Muscle layer of colon (tissue), 2 donors: ENCODE data around the gene C15orf39.

Source experiments
- H3K27ac ChIP-seq: one replicate; pipeline ENCODE4 v1.7.0; 2013; ENCODE audit warnings: low read depth, mild to moderate bottlenecking, low read length, moderate library complexity
- H3K27me3 ChIP-seq, 2 donors: one replicate each; pipeline ENCODE4 v1.7.0; 2013; ENCODE audit warnings: low read length in 2 of 2, mild to moderate bottlenecking in 2 of 2; ENCODE audit not compliant: insufficient read depth in 2 of 2, control insufficient read depth in 1 of 2
- H3K36me3 ChIP-seq: one replicate; pipeline ENCODE4 v1.7.0; 2013; ENCODE audit warnings: mild to moderate bottlenecking, low read length; ENCODE audit not compliant: insufficient read depth
- H3K4me1 ChIP-seq: one replicate; pipeline ENCODE4 v1.7.0; 2013; ENCODE audit warnings: mild to moderate bottlenecking, low read length; ENCODE audit not compliant: insufficient read depth
- H3K4me3 ChIP-seq, 2 donors: one replicate each; pipeline ENCODE4 v1.7.0; 2013; ENCODE audit warnings: low read length in 2 of 2, low read depth in 1 of 2, mild to moderate bottlenecking in 1 of 2, moderate library complexity in 1 of 2
- H3K9ac ChIP-seq: one replicate; pipeline ENCODE4 v1.7.0; 2013; ENCODE audit warnings: low read length
- H3K9me3 ChIP-seq: one replicate; pipeline ENCODE4 v1.7.0; 2013; ENCODE audit warnings: mild to moderate bottlenecking, low read length
- donor health status: abdominal sarcoma.
- donor health status: Adenocarcinoma of cecum.

C15orf39 gene

DNA sequence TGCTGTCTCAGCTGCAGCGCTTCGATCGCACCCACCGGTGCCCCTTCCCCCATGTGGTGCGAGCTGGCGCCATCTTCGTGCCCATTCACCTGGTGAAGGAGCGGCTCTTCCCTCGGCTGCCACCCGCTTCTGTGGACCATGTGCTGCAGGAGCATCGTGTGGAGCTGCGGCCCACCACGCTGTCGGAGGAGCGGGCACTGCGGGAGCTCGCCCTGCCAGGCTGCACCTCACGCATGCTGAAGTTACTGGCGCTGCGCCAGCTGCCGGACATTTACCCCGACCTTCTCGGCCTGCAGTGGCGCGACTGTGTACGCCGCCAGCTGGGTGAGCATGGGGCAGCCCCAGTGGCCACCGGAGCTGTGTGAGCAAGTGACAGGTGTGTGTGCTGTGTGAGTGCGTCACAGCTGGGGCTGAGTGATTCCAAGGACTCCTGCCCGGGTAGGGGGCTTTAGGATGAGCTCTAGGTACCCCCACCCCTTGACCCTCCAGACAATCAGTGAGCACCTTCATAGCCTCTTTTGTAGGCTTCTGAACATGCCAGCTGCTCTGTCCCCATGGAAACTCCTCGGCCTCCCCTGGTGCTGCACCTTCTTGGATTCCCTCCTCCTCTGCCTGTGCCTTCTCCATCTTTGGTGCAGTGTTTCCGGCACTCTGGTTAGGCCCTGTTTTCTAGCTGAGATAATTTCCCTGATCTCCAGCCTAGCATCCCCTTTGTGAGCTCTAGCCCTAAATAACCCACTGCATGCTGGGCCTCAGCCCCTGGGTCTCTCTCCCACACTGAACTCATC lies 7.0 kb downstream of the C15orf39 start:
- Histone ChIP-seq H3K27me3 (no peaks in the 10 kb centered on the region), H3K4me3 (no peak overlapping the region), H3K9me3 (no peaks in the 10 kb centered on the region), H3K9ac (no peak overlapping the region), H3K27ac (no peak overlapping the region), H3K36me3 (peaks cover 53% of the 10 kb centered on the region), H3K4me1 (peaks cover 29% of the 10 kb centered on the region)

DNA sequence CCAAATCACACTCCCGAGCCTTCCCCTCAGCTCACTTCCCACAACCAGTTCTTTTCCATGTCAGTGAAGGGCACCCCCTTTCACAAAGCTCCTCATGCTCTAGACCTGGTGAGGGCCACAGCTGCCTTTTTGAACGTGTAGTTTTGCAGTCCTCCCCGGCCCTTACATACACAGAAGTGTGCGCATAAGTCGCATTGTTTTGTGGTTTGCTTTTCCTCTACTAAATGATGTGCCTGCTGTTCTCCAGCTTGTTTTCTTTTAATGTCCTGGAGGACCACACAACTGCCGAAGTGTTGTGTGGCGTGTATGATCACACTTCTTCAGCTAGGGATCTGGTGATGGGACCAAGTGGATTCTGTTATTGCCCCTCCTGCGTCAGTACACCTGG lies 7.6 kb downstream of the C15orf39 start:
- H3K4me1 ChIP-seq, result peaks cover 23% of the 10 kb centered on the region
- H3K9ac ChIP-seq, result no peak overlapping the region
- H3K9me3 ChIP-seq, result no peaks in the 10 kb centered on the region
- H3K27ac ChIP-seq, result no peak overlapping the region
- H3K4me3 ChIP-seq, result no peak overlapping the region
- H3K36me3 ChIP-seq, result peaks cover 53% of the 10 kb centered on the region
- H3K27me3 ChIP-seq, result no peaks in the 10 kb centered on the region

DNA sequence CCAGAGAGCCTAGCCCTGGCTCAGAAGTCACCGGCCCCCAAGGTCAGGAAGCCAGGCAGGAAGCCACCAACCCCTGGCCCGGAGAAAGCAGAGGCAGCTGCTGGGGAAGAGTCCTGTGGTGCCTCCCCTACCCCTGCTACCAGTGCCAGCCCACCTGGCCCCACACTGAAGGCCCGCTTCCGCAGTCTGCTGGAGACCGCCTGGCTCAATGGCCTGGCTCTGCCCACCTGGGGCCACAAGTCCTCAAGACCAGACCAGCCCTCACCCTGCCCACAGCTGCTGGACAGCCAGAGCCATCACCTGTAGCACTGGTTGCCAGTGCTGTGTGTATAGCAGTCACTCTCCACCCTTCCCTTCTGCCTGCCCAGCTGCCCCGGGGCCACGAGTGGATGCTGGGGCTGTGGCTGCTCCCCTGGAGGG lies 9.1 kb downstream of the C15orf39 start:
- no peaks in the 10 kb centered on the region for H3K27me3 ChIP-seq
- no peak overlapping the region for H3K4me3 ChIP-seq
- peaks cover 49% of the 10 kb centered on the region for H3K36me3 ChIP-seq
- no peaks in the 10 kb centered on the region for H3K9me3 ChIP-seq
- H3K27ac ChIP-seq, result no peak overlapping the region
- H3K9ac ChIP-seq, result no peak overlapping the region
- H3K4me1 ChIP-seq, result peaks cover 14% of the 10 kb centered on the region

DNA sequence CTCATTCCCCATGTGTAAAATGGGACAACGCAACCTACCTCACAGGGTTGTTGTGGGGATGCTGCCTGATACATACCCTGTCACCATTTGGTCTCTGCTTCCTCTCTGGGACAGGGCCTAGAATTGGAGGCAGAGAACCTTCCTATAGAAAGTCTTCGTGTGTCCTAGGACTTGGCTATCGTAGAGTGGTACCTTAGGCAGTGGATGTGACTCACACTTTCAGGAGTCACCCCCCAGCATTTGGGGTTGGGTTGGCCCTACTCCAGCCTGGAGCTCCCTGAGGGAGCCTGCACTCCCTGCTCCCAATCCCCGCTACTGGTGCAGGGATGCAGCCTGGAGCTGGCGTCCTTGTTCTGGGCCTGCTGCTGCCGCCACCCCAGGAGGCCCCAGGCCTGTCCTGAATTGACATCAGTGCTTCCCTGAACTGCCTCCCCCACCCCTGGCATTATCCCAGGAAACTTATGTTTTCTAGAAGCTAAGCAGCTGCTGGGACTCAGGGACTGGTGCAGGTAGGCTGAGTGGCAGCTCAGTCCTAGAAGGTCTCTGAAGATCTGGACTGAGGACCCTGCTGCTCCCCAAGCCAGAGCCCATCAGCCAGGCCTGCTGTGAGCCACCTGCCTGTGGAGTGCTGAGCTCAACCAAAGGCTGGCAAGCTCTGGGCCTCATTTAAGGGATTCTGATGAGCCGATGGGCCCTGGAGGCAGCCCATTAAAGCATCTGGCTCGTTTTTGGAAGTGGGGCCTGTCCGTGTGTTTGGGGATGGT lies 9.9 kb downstream of the C15orf39 start:
- Histone ChIP-seq H3K27ac (no peak overlapping the region), H3K36me3 (peaks cover 46% of the 10 kb centered on the region), H3K4me1 (peaks cover 14% of the 10 kb centered on the region), H3K4me3 (no peak overlapping the region), H3K9ac (no peak overlapping the region), H3K27me3 (no peaks in the 10 kb centered on the region), H3K9me3 (no peaks in the 10 kb centered on the region)

DNA sequence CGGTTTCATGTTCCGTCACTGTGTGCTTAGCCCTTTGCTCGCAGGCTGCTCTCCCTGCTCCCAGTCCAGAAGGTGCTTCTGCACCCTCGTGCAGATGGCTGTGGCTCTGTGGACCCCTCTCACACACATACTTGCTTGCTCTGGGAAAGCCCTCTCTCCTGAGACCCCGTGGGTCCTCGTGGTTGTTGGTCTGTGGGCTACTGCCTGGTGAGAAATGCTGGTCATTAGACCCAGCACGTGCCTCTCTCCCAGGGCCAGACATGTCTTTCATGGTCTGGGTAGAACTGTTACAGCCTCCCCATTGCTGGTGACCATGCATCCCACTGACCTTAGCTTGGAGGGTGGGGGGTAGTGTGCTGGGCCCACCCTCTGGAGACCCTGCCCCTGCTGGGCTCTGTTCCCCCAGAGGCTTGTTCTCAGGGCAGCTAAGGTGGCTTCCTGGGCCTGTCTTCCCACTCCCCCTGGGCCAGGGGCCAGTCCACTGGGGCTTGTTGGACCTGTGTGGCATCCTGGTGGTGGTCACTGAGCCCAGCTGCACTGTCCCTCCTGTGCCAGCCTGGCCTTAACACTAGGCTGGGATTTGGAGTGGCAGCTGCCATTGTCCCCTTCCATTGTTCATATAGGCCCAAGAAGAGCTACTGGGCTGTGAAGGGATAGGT lies 10.6 kb downstream of the C15orf39 start:
- H3K4me1 ChIP-seq, result peaks cover 14% of the 10 kb centered on the region
- no peak overlapping the region for H3K27ac ChIP-seq
- no peaks in the 10 kb centered on the region for H3K9me3 ChIP-seq
- H3K27me3 ChIP-seq, result no peaks in the 10 kb centered on the region
- no peak overlapping the region for H3K9ac ChIP-seq
- H3K36me3 ChIP-seq, result peaks cover 46% of the 10 kb centered on the region
- H3K4me3 ChIP-seq, result no peak overlapping the region

DNA sequence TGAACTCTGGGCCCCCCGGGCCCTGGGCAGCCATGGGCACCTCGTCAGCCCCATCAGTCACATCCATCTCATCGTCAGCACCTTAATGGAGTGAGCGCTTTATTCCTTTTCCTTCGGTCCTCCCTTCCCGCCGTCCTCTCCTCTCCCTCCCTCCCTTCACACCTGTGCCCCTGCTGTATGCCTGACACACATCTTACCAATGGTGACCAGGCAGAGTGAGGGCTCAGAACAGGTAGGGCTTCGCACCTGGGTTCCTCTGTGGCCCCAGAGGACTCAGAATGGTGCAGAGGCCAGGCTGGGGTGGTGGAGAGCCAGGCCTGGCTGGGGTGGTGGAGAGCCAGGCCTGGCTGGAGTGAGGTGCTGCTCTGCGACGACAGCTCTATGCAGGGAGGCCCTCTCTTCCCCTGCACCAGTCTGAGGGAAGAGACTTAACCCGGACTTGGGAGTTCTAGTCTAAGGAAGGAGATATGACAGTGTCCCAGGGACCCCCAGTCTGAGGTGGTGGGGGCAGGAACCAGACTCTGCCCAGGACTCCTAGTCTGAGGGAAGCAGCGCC lies 11.6 kb downstream of the C15orf39 start:
- Histone ChIP-seq H3K4me1 (peaks cover 14% of the 10 kb centered on the region), H3K27me3 (no peaks in the 10 kb centered on the region), H3K4me3 (no peak overlapping the region), H3K9me3 (no peaks in the 10 kb centered on the region), H3K9ac (no peak overlapping the region), H3K27ac (no peak overlapping the region), H3K36me3 (peaks cover 45% of the 10 kb centered on the region)

DNA sequence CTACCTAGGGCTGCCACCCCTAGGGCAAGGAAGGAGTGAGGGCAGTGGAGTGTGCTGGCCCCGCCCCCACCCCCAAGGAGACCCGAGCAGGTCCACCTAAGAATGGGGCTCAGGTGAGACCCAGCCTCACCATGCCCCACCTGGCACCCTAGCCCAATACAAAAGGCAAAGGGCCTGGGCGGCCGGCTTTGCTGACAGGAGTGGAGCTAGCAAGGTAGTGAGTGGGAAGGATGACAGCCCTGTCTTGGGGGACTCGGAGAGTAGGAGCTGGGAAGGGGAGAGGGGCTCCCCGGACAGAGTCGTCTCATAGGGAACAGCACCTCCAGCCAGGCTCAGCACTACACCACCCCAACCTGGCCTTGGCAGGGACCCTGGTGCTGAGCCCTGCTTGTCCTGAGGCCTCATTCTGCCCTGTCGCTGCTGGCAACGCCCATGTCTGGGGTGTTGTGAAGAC lies 12.1 kb downstream of the C15orf39 start:
- no peaks in the 10 kb centered on the region for H3K9me3 ChIP-seq
- H3K4me1 ChIP-seq, result peaks cover 14% of the 10 kb centered on the region
- H3K27me3 ChIP-seq, result no peaks in the 10 kb centered on the region
- no peak overlapping the region for H3K27ac ChIP-seq
- peaks cover 40% of the 10 kb centered on the region for H3K36me3 ChIP-seq
- H3K9ac ChIP-seq, result no peak overlapping the region
- no peak overlapping the region for H3K4me3 ChIP-seq

DNA sequence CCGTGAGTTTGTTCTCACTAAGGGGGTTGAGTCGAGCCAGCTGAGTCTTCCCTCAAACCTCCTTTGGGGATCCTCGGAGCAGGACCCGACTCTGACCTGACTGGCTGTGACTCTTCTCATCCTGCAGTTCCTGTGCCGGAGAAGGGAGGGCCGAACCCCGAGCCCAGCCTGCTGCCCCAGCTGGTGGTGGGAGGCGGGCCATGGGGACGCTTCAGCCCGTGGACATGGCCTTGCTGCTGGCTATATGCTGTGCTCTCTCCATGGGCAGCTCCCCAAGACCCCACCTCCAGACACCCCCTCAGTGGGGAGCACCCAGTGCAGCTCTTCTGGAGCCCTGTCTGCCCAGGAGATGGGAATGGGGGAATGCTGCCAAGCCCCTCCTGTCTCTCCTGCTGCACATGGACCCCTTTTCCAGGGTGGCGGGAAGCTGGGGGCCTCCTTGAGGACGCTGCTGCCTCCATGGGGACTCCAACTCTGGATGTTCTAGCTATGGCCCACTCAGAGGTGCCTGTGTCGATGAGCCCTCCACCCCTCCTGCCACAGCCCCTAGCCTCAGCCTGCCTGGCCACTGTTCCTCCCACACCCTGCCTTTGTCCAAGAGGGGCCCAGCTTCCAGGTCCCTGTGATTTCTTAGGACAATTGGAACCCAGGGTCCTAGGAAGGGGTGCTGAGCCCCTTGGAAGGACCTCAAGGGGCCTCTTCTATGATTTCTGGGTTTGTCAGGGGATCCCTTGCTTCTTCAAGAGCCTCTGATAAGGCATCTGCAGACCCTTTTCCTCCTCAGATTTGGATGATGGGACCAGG lies 12.8 kb downstream of the C15orf39 start:
- Histone ChIP-seq H3K27me3 (no peaks in the 10 kb centered on the region), H3K36me3 (peaks cover 33% of the 10 kb centered on the region), H3K9me3 (no peaks in the 10 kb centered on the region), H3K27ac (no peak overlapping the region), H3K4me3 (no peak overlapping the region), H3K4me1 (peaks cover 14% of the 10 kb centered on the region), H3K9ac (no peak overlapping the region)

DNA sequence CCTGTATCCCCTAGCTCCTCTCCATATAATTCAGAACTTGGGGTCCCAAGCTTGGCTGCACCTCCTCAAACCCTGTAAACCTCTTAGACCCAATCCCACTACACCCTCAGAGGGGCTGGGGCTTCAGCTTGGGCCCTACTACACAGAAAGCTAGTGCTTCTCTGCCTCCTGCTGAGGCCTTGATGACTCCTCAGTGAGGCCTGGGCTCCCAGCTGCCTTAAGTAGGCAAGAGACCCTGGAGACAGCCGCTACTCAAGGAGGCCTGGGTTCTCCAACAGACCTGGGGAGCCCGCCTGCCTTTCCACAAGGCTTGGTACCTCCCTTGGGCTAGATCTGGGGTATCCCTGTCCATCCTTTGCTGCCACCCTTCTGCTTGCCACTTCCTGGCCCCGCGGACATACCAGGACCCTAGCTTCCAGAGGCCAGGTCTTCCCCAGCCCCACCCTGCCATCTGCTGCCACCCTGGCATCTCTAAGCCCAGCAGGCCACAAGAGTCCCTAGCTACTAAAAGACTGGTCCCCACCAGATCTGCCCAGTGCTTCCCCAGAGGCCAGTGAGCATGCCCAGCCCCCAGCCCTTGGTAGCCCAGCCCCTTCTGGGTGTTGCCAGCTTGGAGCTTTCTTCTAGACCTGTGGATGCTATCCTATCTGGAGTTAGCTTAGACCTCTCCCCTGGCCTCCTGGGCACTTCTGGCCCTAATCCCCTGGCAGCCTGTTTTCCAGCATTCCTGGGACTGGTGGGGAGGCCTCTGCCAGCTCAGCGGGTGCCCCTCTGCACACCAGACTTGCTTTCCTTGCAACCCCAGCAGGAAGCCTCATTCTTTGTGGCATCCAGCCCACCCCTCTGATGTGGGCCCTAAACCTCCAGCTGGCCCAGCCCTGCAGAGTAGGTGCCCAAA lies 13.7 kb downstream of the C15orf39 start:
- peaks cover 26% of the 10 kb centered on the region for H3K36me3 ChIP-seq
- H3K4me3 ChIP-seq, result no peak overlapping the region
- H3K27me3 ChIP-seq, result no peaks in the 10 kb centered on the region
- no peaks in the 10 kb centered on the region for H3K9me3 ChIP-seq
- no peak overlapping the region for H3K27ac ChIP-seq
- H3K4me1 ChIP-seq, result peaks cover 14% of the 10 kb centered on the region
- H3K9ac ChIP-seq, result no peak overlapping the region

DNA sequence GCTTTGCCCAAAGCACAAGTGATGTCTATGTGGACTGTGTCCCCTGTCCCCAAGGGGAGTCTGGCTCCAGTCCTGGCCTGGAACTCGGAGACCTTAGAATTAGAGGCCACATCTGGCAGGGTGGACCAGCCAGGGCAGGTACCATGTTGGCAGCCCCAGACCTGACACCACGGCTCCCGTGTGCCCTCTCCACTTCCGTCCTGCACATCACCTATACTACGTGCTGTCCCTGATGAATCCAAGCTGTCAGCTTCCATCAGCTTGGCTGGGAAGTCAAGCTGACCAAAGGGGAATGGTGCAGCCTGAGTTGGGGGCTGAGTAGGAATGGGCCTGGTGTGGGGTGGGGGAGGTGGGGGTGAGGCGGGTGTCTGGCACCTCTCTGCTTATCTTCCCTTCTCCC lies 15.3 kb downstream of the C15orf39 start:
- no peak overlapping the region for H3K4me3 ChIP-seq
- no peak overlapping the region for H3K9ac ChIP-seq
- no peaks in the 10 kb centered on the region for H3K9me3 ChIP-seq
- H3K27ac ChIP-seq, result no peak overlapping the region
- peaks cover 10% of the 10 kb centered on the region for H3K36me3 ChIP-seq
- H3K4me1 ChIP-seq, result peaks cover 2% of the 10 kb centered on the region
- no peaks in the 10 kb centered on the region for H3K27me3 ChIP-seq
